GM03348 (cell line): ENCODE results near the gene PRSS23.

Experiments used
- DNase-seq: peaks from one replicate; pipeline ENCODE4 v3.0.0; 2012; ENCODE audit warnings: low spot score

The PRSS23 gene

GRCh38 chr11:86790867-86791849 is 9.2 kb upstream of the PRSS23 start:
- no peak for DNase-seq

DNA sequence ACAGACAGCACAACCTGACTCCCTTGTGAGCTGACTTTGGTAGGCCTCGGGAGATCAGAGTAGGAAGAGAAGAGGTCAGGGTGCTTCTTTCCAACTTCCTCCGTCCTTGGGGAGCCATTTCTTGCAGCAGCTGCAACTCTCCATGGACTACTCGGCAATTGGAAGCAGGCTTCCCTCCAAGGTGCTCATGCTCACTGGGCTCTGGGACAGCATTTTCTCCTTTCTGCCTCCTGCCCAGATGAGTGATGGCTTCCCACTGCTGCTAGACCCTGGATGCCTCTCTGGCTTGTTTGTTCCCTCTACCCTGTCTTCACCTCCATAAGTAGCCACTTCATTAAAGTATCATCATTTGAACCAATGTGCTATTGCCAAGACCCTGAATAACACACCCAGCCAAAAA is 8.2 kb upstream of the PRSS23 start:
- no peak for DNase-seq

GRCh38 chr11:86793307-86793706 is 7.0 kb upstream of the PRSS23 start:
- no peak for DNase-seq

DNA sequence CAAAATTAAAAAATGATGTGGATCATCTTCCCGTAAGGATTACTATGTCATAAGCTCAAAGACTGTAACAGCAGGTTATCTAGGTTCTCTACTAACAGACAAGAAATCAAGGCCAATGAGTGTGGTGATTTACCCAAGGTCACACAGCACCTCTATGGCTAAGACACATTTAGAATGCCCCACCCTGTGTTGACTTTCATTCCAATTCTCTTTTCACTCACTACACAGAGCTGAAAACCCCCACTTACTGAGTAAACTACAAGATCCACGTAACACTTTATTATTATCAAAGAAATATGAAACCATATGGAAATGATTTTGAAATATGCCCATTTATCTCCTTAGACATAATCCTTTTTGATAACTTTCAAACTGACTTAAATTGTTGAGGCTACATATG is 4.8 kb upstream of the PRSS23 start:
- no peak for DNase-seq

- no peak for DNase-seq
These were observed 4.4 kb upstream of the PRSS23 start for GRCh38 chr11:86795949-86796348.

GRCh38 chr11:86797133-86797532 is 3.2 kb upstream of the PRSS23 start:
- no peak for DNase-seq

DNA sequence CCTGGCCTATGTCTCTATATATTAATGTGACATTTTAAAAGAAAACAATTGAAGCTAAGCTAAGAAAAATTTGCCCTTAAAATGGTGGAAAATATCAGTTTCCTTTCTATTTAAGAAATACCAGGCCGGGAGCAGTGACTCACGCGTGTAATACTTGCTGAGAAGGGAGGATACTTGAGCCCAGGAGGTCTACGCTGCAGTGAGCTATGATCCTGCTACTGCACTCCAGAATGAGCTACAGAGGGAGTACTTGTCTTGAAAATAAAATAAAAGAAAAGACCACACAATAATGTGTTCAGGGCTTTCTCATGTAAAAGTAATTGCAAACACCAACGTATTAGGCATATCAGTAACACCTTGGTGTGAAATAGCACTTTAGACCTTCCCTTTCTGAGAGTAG is 1.4 kb upstream of the PRSS23 start:
- DNase-seq = peak; percentile 53

GRCh38 chr11:86799680-86800075 is 664 bp upstream of the PRSS23 start:
- no peak for DNase-seq

- DNase-seq = no peak
These were observed 574 bp downstream of the PRSS23 start for GRCh38 chr11:86800960-86801272.

DNA sequence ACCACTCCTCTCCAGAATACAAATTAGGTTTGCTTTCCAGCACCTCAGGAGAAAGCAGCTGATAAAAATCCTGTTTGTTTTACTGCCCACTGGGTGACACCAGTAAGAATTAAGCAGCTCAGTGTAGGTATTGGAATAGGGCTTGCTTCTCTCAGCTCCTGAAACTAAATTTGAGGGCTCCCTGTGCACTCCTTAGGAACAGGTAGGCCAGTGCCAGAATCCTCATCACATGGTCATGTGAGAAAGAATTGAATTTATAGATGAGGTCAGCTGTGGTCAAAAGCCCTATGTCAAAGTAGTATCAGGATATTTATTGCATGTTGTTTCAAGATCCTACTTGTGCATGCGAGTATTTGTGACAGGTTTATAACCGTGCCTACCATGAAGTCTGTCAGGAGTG is 1.0 kb downstream of the PRSS23 start:
- DNase-seq = no peak

- DNase-seq = no peak
These were observed 1.8 kb downstream of the PRSS23 start for GRCh38 chr11:86802146-86802545.

DNA sequence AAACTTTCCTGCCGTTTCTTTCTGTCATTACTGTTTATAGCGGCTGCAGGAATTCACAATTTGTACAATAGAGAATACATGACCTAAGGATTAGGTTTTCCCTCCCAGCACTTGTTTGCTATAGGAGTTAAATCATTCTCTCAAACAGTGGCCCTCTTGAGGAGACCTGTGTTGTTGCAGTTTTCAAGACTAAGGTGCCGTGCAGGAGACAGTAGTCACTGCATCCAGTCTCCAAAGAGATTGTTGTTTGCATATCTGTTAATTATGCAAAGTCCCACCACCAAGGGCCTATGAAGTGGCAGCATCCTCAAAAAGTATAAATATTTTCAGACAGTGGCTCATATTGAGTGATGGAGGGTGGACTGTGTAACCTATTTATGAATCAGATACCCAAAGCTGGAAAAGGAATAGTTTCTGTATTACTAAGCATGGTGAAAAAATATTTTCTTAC is 2.3 kb downstream of the PRSS23 start:
- no peak for DNase-seq

DNA sequence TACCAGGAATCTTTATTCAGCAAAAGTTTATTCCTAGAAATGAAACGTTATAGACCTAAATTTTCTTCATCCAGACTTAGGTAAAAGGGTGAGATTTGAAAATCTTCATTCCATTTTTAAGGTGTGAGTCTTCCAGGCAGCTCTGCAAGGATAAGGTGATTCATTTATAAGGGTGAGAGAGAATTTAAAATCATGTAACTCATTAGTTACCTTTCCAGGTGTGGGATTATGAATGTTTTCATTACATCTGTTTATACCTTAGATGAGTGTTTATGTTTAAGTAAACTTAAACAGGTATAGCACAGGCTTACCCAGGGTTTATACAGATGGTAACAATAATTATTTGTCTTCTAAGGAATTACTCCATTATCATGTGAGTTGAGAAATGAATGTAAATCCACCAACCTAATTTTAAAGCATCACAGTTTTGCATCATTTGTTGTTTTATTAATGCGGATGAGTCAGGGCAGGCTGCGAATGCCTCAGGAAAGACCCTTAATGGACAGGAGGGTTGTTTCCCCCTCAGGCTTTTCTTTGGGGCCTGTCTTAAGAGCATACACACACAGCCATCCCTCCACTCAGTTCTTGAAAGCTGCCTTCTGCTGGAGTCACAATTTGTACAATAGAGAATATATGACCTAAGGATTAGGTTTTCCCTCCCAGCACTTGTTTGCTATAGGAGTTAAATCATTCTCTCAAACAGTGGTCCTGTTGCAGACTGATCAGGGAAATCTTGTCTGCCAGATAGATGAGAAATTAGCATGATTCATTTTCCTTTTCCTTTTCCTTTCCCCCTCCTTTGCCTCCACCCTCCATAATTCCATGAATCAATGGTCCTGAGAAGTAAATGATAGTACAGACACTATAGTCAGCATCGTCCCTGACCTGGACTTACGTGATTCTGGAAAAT is 3.0 kb downstream of the PRSS23 start:
- DNase-seq = no peak

DNA sequence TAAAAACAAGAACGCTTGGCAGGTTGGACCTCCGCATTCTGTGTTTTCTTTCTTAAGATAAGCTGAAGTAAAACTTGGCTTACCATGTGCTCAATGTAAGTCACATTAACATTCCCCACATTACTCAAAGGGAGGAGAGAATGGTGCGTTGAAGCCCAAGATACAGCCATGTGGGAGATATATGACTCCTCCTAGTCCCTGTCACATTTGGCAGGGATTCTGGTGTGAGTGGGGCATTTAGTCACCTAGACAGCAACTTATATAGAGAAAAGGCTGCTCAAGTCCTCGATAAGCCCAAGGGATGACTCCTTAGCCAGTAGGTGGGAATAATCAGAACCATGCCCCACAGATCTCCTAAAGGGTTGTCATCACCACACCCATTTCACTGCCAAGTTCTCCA is 4.6 kb downstream of the PRSS23 start:
- no peak for DNase-seq

DNA sequence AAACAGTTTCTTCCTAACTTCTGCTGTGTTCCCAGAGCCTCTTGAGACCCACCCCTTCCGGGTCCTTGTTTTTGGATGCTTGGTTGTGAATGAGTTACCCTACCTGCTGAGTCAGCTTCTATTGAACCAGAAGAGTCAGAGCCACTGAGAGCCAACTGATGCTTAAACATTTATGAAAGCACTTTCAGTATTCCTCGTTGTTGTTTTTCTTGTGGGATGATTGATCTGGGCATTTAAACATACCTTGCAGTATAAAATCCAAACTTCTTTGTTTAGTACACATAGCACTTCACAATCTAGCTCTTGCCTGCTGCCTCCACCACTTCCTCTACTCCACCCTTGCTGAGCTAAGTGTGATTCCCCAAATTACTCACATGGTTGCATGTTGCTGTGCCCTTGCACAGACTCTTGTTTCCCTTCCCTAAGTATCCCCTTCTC is 5.5 kb downstream of the PRSS23 start:
- DNase-seq = no peak

DNA sequence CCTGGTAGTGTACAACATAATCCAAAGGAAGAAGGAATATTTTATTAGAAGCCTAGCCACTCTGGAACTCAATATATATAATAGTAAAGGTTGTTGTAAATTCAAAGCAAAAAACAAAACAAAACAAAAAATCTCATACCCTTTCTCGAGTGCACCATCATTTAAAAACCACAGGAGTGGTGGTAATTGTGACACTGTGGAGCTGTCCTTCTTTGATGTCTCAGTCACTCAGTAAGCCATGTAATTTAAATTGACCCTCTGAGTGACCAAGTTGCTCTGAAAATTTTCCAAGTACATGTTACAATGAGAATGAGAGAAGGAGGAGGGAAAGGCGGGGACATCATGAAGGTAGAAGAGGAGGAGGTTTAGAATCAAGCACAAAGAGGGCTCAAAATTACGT is 6.6 kb downstream of the PRSS23 start:
- no peak for DNase-seq

GRCh38 chr11:86807360-86807759 is 7.0 kb downstream of the PRSS23 start:
- no peak for DNase-seq

GRCh38 chr11:86809561-86809960 is 9.2 kb downstream of the PRSS23 start:
- DNase-seq = no peak

- no peak for DNase-seq
These were observed 9.9 kb downstream of the PRSS23 start for GRCh38 chr11:86810288-86810687.

- peak; percentile 54 for DNase-seq
These were observed 11.4 kb downstream of the PRSS23 start for GRCh38 chr11:86811637-86812321.

- no peak for DNase-seq
These were observed 12.0 kb downstream of the PRSS23 start for GRCh38 chr11:86812322-86812670.

- DNase-seq = no peak
These were observed 12.6 kb downstream of the PRSS23 start for GRCh38 chr11:86812981-86813380.
